K562 (cell line): ENCODE measurements around the gene CREG1. TPM values are rescaled to one million over a fixed set of nuclear protein-coding genes. Genes with fewer than 3 reads are reported as not detected.

Source experiments
- ATAC-seq: fragments of 200-7000 bp; cut with Tn5 transposase; 3 replicates; pipeline ENCODE4 v1.9.1; 2020; ENCODE audit warnings: moderate library complexity
- BruUV-seq: library from RNA; stranded (reverse); fragments of 400-500 nt; replicated peaks from 2 replicates; lab custom pipeline; 2021; lab: Mats Ljungman, UMichigan
- CTCF ChIA-PET: fragments of 300-600 bp; formaldehyde crosslinking; extraction: SDS; loops from one replicate; lab custom pipeline; 2021; ENCODE audit warnings: low intra/inter-chr PET ratio; lab: Yijun Ruan, JAX
- POLR2A ChIA-PET: fragments of 300-600, 350-650 bp; sonication (Branson Sonifier 250); formaldehyde crosslinking; extraction: SDS; loops from one replicate; lab custom pipeline; 2021; ENCODE audit warnings: antibody characterized with exemption, inconsistent platforms; lab: Yijun Ruan, JAX
- DNase-seq, 4 experiments: peaks; one replicate each; pipeline versions ENCODE4 v3.0.0 to v3.0.0-alpha.2; 2011 to 2018; ENCODE audit warnings: low spot score in 3 of 4, mixed read lengths in 3 of 4; ENCODE audit errors: extremely low read depth in 1 of 4
- FAIRE-seq: peaks from 2 replicates; lab custom pipeline; 2011; peaks lifted over from hg19 to GRCh38; lab: Jason Lieb, UNC
- H2AFZ ChIP-seq: 2 replicates; pipeline ENCODE4 v1.6.0; 2011; ENCODE audit warnings: low read depth, low read length, control low read depth, inconsistent platforms
- H3K27ac ChIP-seq: fragments of 200-600 bp; 3 replicates; pipeline ENCODE4 v1.8.0; 2011; ENCODE audit warnings: low read depth, mild to moderate bottlenecking, control low read depth, inconsistent platforms, low read length, moderate library complexity, mixed read lengths; ENCODE audit errors: extremely low read depth
- H3K27me3 ChIP-seq, 2 experiments: fragments of 300-600 bp in 1 of 2; 2 replicates in 1 of 2; 3 replicates in 1 of 2; pipeline versions ENCODE4 v1.6.0 to v1.8.0; 2011; ENCODE audit warnings: inconsistent platforms in 2 of 2, low read length in 2 of 2, mild to moderate bottlenecking in 1 of 2, mixed read lengths in 1 of 2, moderate library complexity in 1 of 2; ENCODE audit not compliant: control insufficient read depth in 2 of 2, insufficient read depth in 2 of 2
- H3K36me3 ChIP-seq: fragments of 300-600 bp; 3 replicates; pipeline ENCODE4 v1.8.0; 2011; ENCODE audit warnings: mild to moderate bottlenecking, low read length, inconsistent platforms; ENCODE audit not compliant: control insufficient read depth, insufficient read depth
- H3K4me1 ChIP-seq, 2 experiments: fragments of 200-600 bp in 1 of 2; replicated peaks in 1 of 2; 2 replicates in 1 of 2; 3 replicates in 1 of 2; pipeline versions ENCODE4 v1.5.1 to v1.8.0; 2011; ENCODE audit warnings: inconsistent platforms in 2 of 2, low read length in 2 of 2, mild to moderate bottlenecking in 1 of 2, mixed read lengths in 1 of 2, moderate library complexity in 1 of 2; ENCODE audit not compliant: control insufficient read depth in 2 of 2, insufficient read depth in 2 of 2
- H3K4me2 ChIP-seq: 2 replicates; pipeline ENCODE4 v1.6.1; 2011; ENCODE audit warnings: low read length, control low read depth, inconsistent platforms, mixed read lengths; ENCODE audit not compliant: insufficient read depth
- H3K4me3 ChIP-seq: fragments of 200-600 bp; sonication (generic), shearing (Covaris generic); 2 replicates; pipeline ENCODE4 v1.5.1; 2016; ENCODE audit warnings: control low read depth, inconsistent platforms
- H3K79me2 ChIP-seq: fragments of 200-600 bp; 3 replicates; pipeline ENCODE4 v1.8.0; 2011; ENCODE audit warnings: low read length, inconsistent platforms; ENCODE audit not compliant: control insufficient read depth, insufficient read depth
- H3K9ac ChIP-seq, 2 experiments: 2 replicates each; pipeline versions ENCODE4 v1.6.0 to v1.6.1; 2011; ENCODE audit warnings: low read depth in 2 of 2, low read length in 2 of 2, control low read depth in 1 of 2, inconsistent platforms in 1 of 2, mild to moderate bottlenecking in 1 of 2, mixed read lengths in 1 of 2; ENCODE audit not compliant: insufficient read depth in 1 of 2
- H3K9me1 ChIP-seq: one replicate; pipeline ENCODE4 v1.6.0; 2011; ENCODE audit warnings: inconsistent platforms, mild to moderate bottlenecking, low read length, moderate library complexity; ENCODE audit not compliant: control insufficient read depth, insufficient read depth
- H3K9me3 ChIP-seq: replicated peaks from 2 replicates; pipeline ENCODE4 v1.5.1; 2011; ENCODE audit warnings: low read depth, low read length, inconsistent platforms; ENCODE audit not compliant: control insufficient read depth, insufficient read depth
- H4K20me1 ChIP-seq: replicated peaks from 2 replicates; pipeline ENCODE4 v1.6.1; 2011; ENCODE audit warnings: low read length, inconsistent platforms, mixed read lengths; ENCODE audit not compliant: control insufficient read depth, insufficient read depth
- ADNP ChIP-seq: fragments of 200-800 bp; sonication (Bioruptor generic); IDR thresholded peaks from 2 replicates; pipeline ENCODE4 v1.6.1; 2016; ENCODE audit warnings: missing genetic modification characterization, missing compliant biosample characterization
- ARHGAP35 ChIP-seq: fragments of 450-650 bp; IDR thresholded peaks from 2 replicates; pipeline ENCODE4 v1.6.1; 2018; ENCODE audit not compliant: partially characterized antibody
- BACH1 ChIP-seq: fragments of 200-800 bp; sonication (Bioruptor generic); IDR thresholded peaks from 2 replicates; pipeline ENCODE4 v1.6.1; 2016; ENCODE audit warnings: missing genetic modification characterization, missing compliant biosample characterization
- BCOR ChIP-seq: fragments of 450-650 bp; IDR thresholded peaks from 2 replicates; pipeline ENCODE4 v1.6.1; 2016
- KDM1A ChIP-seq, 2 experiments: fragments of 450-650 bp; IDR thresholded peaks; 2 replicates each; pipeline ENCODE4 v1.6.1; 2016; ENCODE audit warnings: mild to moderate bottlenecking in 2 of 2
- MAZ ChIP-seq, 2 experiments: fragments of 450-650 bp in 1 of 2; sonication (generic) in 1 of 2; formaldehyde crosslinking; IDR thresholded peaks in 1 of 2; conservative IDR thresholded peaks in 1 of 2; 2 replicates each; pipeline versions ENCODE4 v1.4.0 to v1.5.0; 2020; ENCODE audit warnings: mild to moderate bottlenecking in 1 of 2, missing genetic modification reagents in 1 of 2
- PKNOX1 ChIP-seq: fragments of 450-650 bp; IDR thresholded peaks from 2 replicates; pipeline ENCODE4 v1.6.1; 2016
- RBM25 ChIP-seq: fragments of 200-400 bp; formaldehyde crosslinking; IDR thresholded peaks from 2 replicates; pipeline ENCODE4 v1.6.1; 2018; ENCODE audit warnings: low read length, low read depth, moderate library complexity; ENCODE audit not compliant: severe bottlenecking
- SRF ChIP-seq, 2 experiments: fragments of 250-450, 450-650 bp in 1 of 2; sonication (Bioruptor Pico) in 1 of 2; sonication (generic) in 1 of 2; formaldehyde crosslinking; IDR thresholded peaks; 2 replicates each; pipeline versions ENCODE4 v1.5.0 to v1.5.1; 2020 to 2022; ENCODE audit warnings: mild to moderate bottlenecking in 1 of 2, missing genetic modification reagents in 1 of 2
- ZNF212 ChIP-seq: fragments of 450-650 bp; formaldehyde crosslinking; IDR thresholded peaks from 2 replicates; pipeline ENCODE4 v1.4.0; 2020; ENCODE audit warnings: mild to moderate bottlenecking
- WGBS: fragments of 100-300 bp; shearing (Covaris generic); methylation state at CpG from one replicate; pipeline ENCODE4 v1.1.6; 2016; ENCODE audit warnings: low coverage, mixed read lengths; ENCODE audit not compliant: insufficient coverage; ENCODE audit errors: missing lambda C conversion rate; 5-methylcytosine and 5-hydroxymethylcytosine counted together
- in situ Hi-C: fragments of 300-500 bp; cut with MboI; formaldehyde crosslinking; loops from 4 replicates; pipeline ENCODE4 v1.15.0; 2018; ENCODE audit warnings: inconsistent platforms, mixed read lengths
- intact Hi-C: fragments of 100-400 bp; cut with micrococcal nuclease; formaldehyde crosslinking; loops from 2 replicates; pipeline ENCODE4 v1.14.2; 2022
- polyA plus RNA-seq, 8 experiments: library from polyadenylated mRNA; depleted of rRNA in 4 of 8; stranded (reverse) in 5 of 8; unstranded in 3 of 8; fragments of >200 nt; fragmentation: Nextera tagmentation in 2 of 8; fragmentation: Illumina TruSeq in 1 of 8; extraction: Ambion mirVana in 2 of 8; extraction: Trizol in 1 of 8; gene quantifications; 2 replicates each; pipeline versions ENCODE4 v1.2.1 to v1.2.3, GENCODE V29; 2011 to 2014; ENCODE audit warnings: inconsistent platforms in 1 of 8, missing spikeins in 1 of 8
- total RNA-seq, 7 experiments: library from RNA; depleted of rRNA in 6 of 7; stranded (reverse); fragments of >200 nt in 6 of 7; fragmentation: Illumina TruSeq in 2 of 7; extraction: Trizol in 2 of 7; gene quantifications; 2 replicates each; pipeline versions ENCODE4 v1.2.1 to v1.2.3, GENCODE V29; 2011 to 2021; ENCODE audit warnings: low replicate concordance in 1 of 7
- TF ChIP-seq, protein P1 (sequence below): sonication (generic); formaldehyde crosslinking; IDR thresholded peaks from 2 replicates; pipeline ENCODE4 v1.8.0; 2022; ENCODE audit warnings: mild to moderate bottlenecking, low read depth, missing genetic modification reagents

CREG1 gene
- total and polyA plus RNA-seq, 9 of the 15 experiments (the other 6 are each of a cell fraction or from before 2014, with no cell fraction given), result 45.7 to 272 (median 161) TPM

- TF ChIP-seq MAZ (CRISPR knock-in tag; conservative IDR thresholded peaks at IDR 0.05 in 1 of 2, IDR thresholded peaks at IDR 0.05 in 1 of 2), result no peak
- no peak for TF ChIP-seq ZNF212
- TF ChIP-seq ARHGAP35, result no peak
- TF ChIP-seq, protein P1, sequence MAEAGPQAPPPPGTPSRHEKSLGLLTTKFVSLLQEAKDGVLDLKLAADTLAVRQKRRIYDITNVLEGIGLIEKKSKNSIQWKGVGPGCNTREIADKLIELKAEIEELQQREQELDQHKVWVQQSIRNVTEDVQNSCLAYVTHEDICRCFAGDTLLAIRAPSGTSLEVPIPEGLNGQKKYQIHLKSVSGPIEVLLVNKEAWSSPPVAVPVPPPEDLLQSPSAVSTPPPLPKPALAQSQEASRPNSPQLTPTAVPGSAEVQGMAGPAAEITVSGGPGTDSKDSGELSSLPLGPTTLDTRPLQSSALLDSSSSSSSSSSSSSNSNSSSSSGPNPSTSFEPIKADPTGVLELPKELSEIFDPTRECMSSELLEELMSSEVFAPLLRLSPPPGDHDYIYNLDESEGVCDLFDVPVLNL (CRISPR knock-in tag), result no peak
Measured at GRCh38 chr1:167496797-167497619, 56.6 kb downstream of the CREG1 start (continued).

- no peak overlapping the region for H2AFZ ChIP-seq
- H3K9me3 ChIP-seq, result no peaks in the 10 kb centered on the region
- in situ Hi-C loops (no loop called here), intact Hi-C loops (loop anchor here (2.0 kb wide), 1 partner anchor 31 kb away; no protein-coding TSS in a partner anchor)
- H3K4me1 ChIP-seq, result peaks cover 0 to 5% of the 10 kb centered on the region in 2 experiments; a peak in 3 of 5 replicates
- WGBS, result 14% methylated on average over 2 of the region's 2 CpGs
- 0 out of 2 replicates have a peak, but pooled peaks cover 3% of the 10 kb centered on the region for H4K20me1 ChIP-seq
- no peaks in the 10 kb centered on the region for H3K79me2 ChIP-seq
- no TSS peak for BruUV-seq
- H3K4me3 ChIP-seq, result no peak overlapping the region
- POLR2A ChIA-PET, result interaction anchor here (0.6 to 0.8 kb wide), 2 partner anchors 10 to 22 kb away, joined by 3 read pairs; no protein-coding TSS in a partner anchor
- H3K9me1 ChIP-seq, result no peaks in the 10 kb centered on the region
- no peak overlapping the region for H3K9ac ChIP-seq
- no peak for ATAC-seq
- no peak for DNase-seq
- TF ChIP-seq PKNOX1, result no peak
- peak; percentile 56; the same call in 1 of the 2 replicates for TF ChIP-seq BCOR
- TF ChIP-seq SRF (CRISPR knock-in tag; IDR thresholded peaks at IDR 0.05), result no peak
- peak; percentile 24; the same call in 1 of the 2 replicates for TF ChIP-seq ADNP (tag)
- no peak for TF ChIP-seq BACH1 (tag)
- peak; percentile 92 for TF ChIP-seq RBM25
- 0 out of 4 replicates have a peak, but pooled peaks have one; percentile 7 to 36 for TF ChIP-seq KDM1A (IDR thresholded peaks at IDR 0.05)
- H3K36me3 ChIP-seq, result no peaks in the 10 kb centered on the region
- CTCF ChIA-PET, result no interaction called here
- H3K27me3 ChIP-seq, result peaks cover 42 to 49% of the 10 kb centered on the region in 2 experiments
- H3K4me2 ChIP-seq, result no peak overlapping the region
- H3K27ac ChIP-seq, result no peak overlapping the region
- FAIRE-seq, result no peak
Measured at GRCh38 chr1:167493372-167493771, 60.2 kb downstream of the CREG1 start.
